Omental fat pad (tissue), 4 donors: ENCODE results near the gene WFDC5. TPM values are rescaled to one million over a fixed set of nuclear protein-coding genes. Genes with fewer than 3 reads are reported as not detected.
"Not testable (repeated sequence)": the region's sequence is repeated elsewhere in the genome, so short reads cannot be mapped to it uniquely, and the experiment has no call there.

Source experiments
- ATAC-seq: fragments of 150-250 bp; one replicate; pipeline ENCODE4 v1.9.1; 2016; ENCODE audit warnings: mild to moderate bottlenecking, moderate library complexity; ENCODE audit not compliant: low FRiP score
- DNase-seq: peaks from one replicate; pipeline ENCODE4 v3.0.0-alpha.2; 2019; ENCODE audit warnings: low spot score
- CTCF ChIP-seq, 3 donors: fragments of 450-650 bp; IDR thresholded peaks; one replicate each; pipeline ENCODE4 v1.5.1; 2016 to 2017; ENCODE audit warnings: antibody characterized with exemption in 3 of 3, mild to moderate bottlenecking in 3 of 3, moderate library complexity in 2 of 3
- total RNA-seq, 4 donors: library from RNA; depleted of rRNA; stranded (reverse); fragments of >200 nt; gene quantifications; one replicate each; pipeline ENCODE4 v1.1.0, GENCODE V29; 2016

The WFDC5 gene
- total RNA-seq, 4 donors from 2014 or later = not detected

GRCh38 chr20:45070932-45071632, 43.9 kb downstream of the WFDC5 start:
- TF ChIP-seq CTCF (IDR thresholded peaks at IDR 0.05) = no peak
- DNase-seq (no peak), ATAC-seq (no peak)

DNA sequence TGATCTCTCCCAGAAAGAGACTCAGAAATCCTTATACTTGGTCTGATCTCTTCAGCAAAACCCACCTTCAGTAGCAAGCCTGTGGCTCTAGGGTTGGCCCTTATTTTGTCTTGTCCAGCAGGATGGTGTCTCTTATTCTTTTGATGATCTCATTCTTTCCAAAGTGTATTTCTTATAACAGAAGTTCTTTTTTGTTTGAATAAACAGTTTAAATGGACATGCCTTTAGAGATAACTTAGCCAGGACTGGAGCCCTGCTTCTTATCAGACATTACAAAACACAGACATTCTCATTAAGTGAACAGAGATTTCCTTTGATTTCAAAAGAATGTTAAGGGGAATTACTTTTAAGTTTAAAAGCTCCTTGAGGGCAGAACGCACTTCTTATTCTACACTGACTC, 45.7 kb downstream of the WFDC5 start:
- ATAC-seq = no peak
- no peak for TF ChIP-seq CTCF (IDR thresholded peaks at IDR 0.05)
- no peak for DNase-seq

GRCh38 chr20:45067558-45067957, 47.4 kb downstream of the WFDC5 start:
- peak; percentile 83 for ATAC-seq
- TF ChIP-seq CTCF (IDR thresholded peaks at IDR 0.05) = no peak
- no peak for DNase-seq

DNA sequence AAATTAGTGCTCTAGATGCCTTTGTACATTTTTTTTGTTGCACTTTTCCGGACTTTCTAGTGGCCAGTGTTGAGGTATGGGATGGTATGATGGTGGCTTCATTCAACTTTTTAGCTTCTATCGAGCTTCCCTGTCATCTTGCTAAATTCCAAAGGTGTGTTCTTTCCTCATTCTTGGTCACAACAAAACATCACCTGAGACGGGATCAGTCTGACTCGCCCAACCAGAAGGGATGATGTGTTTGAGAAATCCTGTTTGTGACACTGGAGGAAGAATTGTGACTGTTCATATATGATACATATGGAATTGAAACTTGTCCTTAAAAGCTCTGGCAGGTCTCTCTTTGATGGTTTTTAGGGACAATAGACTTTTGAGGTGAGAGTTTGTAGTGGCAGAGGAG, 47.9 kb downstream of the WFDC5 start:
- ATAC-seq (no peak), DNase-seq (no peak)
- no peak for TF ChIP-seq CTCF (IDR thresholded peaks at IDR 0.05)

- no peak for TF ChIP-seq CTCF (IDR thresholded peaks at IDR 0.05)
- no peak for ATAC-seq
- no peak for DNase-seq
These were observed 48.6 kb downstream of the WFDC5 start for GRCh38 chr20:45066372-45066771.

- no peak for DNase-seq
- no peak for ATAC-seq
- TF ChIP-seq CTCF (IDR thresholded peaks at IDR 0.05) = no peak
These were observed 50.2 kb downstream of the WFDC5 start for GRCh38 chr20:45064812-45065211.

DNA sequence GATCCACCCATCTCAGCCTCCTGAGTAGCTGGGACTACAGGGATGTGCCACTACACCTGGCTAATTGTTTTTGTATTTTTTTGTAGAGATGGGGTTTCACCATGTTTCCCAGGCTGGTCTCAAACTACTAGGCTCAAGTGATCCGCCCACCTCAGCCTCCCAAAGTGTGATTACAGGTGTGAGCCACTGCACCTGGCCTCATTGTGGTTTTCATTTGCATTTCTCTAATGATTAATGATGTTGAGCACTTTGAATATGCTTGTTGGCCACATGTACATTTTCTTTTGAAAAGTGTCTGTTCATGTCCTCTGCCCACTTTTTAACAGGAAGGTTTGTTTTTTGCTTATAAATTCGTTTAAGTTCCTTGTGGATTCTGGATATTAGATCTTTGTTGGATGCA, 51.9 kb downstream of the WFDC5 start:
- DNase-seq, ATAC-seq: not testable (repeated sequence)
